GM19238 (cell line): Measurements from ENCODE around the gene UST.
"Not testable (repeated sequence)": the region's sequence is repeated elsewhere in the genome, so short reads cannot be mapped to it uniquely, and the experiment has no call there.

Experiments used
- DNase-seq: peaks from one replicate; pipeline ENCODE4 v3.0.0; 2011; ENCODE audit warnings: low spot score; ENCODE audit not compliant: insufficient read length

Gene UST

GRCh38 chr6:149031859-149032598, 285.2 kb downstream of the UST start:
- no peak for DNase-seq

DNA sequence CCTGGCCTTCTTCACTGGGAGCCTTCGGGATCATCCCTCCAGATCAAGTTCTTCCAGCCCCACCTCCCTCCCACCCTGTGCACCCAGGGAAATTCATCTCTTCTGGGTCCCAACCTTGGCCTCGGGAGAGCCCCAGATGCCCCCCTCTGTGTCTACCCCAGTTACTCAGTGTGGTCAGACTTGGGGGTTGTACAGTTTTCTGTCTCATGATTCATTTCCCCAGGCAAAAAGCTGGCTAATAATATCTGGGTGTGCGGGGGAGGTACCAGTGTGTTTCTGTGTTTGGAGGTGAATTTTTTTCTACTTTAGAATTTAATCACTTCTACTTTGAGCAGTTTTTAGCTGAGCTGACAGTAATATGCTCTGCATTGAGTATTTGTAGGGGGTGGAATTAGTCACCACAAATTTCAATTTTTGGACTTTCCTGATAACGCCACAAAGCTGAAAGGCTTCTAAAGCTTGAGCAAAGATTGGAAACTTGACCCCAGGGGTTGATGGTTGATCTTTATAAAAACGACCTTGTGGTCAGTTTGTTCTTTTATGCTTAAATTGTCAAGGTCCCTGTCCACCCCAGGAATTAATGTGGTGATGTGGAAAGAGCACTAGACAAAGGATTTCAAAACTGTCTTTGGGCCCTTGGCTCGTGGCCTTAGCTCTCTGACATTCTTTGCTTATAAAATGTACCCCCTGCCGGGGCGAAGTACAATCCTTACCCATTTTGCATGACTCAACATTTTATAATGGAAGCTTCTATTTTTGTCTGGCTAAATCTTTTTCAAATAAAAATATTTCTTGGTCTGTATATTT, 286.0 kb downstream of the UST start:
- DNase-seq = no peak

DNA sequence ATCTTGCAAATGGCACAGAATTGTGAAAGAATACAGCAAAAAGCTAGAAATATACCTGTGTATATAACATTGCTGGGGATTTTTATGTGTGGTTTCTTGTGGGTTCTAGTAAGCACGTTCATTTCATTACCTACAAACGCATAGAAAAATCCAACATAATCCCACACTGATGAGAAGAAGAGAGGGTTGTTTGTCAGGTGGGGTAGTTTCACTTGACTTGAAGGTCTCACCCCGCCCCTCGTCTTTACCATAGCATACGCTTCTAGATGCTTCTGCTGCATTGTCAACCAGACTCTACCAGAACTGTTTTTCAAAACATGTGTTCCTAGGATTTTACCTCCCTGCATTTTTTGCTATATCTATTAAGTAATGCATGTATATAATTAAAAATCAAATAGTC, 286.6 kb downstream of the UST start:
- no peak for DNase-seq

DNA sequence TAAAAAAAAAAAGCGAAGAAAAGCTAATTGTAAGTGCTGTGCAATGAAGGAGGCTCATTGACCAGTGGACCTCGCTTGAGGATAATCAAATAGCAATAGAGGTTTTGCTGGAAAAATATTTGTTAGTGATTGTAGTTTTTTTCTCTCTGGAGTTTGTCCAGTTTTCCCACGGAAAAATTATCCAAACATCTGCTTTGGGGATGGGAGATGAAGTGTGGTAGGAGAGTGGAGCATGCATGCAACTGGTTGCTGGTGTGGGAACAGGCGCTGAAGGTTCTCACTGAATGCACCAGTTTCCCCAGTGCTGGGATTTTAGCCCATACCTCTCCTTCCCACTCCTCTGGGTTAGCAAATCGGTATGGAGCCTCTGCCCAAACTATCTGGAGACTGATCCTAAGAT, 288.9 kb downstream of the UST start:
- no peak for DNase-seq

GRCh38 chr6:149037051-149037671, 290.3 kb downstream of the UST start:
- no peak for DNase-seq

GRCh38 chr6:149039025-149039424, 292.2 kb downstream of the UST start:
- not testable (repeated sequence) for DNase-seq

DNA sequence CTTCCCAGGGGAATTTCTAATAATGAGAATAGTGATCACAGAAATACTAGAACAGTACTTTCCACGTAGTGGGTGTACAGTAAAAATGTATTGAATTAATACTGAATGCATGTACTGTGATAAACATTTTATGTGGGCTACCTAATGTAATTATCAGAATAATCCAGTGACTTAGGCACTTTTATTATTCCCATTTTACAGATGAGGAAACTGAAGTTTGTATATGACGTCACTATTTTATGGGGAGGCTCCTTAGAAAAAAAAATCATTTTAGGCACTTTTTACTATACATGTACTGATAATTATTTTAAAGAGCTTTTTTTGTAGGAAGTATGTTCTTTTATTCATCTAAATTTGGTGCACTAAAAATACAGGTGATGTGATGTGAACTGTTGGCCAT, 295.1 kb downstream of the UST start:
- DNase-seq = no peak

GRCh38 chr6:149043476-149044130, 296.8 kb downstream of the UST start:
- no peak for DNase-seq

DNA sequence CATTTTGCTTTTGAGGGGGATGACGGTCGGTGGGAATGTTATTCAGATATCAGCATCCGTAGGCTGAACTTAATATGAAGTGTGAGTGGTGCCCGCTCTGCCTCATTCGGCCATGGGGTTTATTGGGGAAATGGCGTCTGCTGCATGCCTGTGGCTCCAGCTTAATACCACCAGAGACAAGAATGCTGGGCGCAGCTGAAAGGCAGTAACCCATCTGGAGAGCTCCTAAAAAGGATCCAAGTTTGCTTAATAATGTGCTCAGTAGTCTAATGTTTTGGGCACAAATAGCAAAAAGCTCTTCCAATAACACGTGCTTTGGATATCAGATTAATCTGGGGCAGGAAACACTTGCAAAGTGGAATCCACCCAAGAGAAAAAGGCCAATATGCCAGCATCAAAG, 297.7 kb downstream of the UST start:
- no peak for DNase-seq

DNA sequence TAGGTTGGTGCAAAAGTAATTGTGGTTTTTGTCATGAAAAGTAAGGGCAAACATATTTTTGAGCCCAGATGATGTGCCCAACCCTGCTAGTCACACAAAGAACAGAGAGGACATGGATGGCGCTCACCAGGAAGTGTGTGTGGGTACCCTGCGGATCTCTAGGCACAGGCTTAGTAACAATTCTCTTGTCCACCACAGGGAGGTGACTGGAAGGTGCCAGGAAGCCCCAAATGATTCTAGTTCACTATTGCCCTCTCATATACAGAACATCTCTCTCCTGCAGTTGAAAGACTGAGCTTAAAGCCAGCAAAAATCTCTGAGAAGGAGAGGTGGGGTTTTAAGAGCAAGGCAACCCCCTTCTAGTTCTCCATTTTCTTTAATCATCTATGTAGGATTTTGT, 298.6 kb downstream of the UST start:
- no peak for DNase-seq

GRCh38 chr6:149046164-149046821, 299.5 kb downstream of the UST start:
- DNase-seq = no peak

DNA sequence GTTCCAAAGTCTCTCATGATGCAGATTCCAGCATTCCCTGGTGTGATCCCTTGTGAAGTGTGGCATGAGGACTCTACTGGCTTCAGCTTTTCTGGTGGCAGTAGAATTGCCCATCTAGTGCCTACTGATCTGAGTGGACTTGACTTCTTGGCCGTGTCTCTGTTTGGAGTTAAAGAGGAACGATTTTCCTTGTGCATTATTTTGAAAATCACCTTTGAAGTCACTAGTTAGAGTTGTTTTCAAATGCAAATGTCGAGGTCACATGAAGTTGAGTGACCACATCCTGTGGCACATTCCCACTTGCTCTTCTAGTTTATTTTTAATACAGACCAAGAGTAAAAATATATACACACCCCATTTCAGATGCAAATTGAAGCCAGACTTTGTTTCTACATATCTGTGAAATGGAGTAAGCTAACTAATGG, 300.0 kb downstream of the UST start:
- no peak for DNase-seq

- DNase-seq = no peak
These were observed 302.4 kb downstream of the UST start for GRCh38 chr6:149049230-149049629.

GRCh38 chr6:149050160-149050559, 303.3 kb downstream of the UST start:
- no peak for DNase-seq

DNA sequence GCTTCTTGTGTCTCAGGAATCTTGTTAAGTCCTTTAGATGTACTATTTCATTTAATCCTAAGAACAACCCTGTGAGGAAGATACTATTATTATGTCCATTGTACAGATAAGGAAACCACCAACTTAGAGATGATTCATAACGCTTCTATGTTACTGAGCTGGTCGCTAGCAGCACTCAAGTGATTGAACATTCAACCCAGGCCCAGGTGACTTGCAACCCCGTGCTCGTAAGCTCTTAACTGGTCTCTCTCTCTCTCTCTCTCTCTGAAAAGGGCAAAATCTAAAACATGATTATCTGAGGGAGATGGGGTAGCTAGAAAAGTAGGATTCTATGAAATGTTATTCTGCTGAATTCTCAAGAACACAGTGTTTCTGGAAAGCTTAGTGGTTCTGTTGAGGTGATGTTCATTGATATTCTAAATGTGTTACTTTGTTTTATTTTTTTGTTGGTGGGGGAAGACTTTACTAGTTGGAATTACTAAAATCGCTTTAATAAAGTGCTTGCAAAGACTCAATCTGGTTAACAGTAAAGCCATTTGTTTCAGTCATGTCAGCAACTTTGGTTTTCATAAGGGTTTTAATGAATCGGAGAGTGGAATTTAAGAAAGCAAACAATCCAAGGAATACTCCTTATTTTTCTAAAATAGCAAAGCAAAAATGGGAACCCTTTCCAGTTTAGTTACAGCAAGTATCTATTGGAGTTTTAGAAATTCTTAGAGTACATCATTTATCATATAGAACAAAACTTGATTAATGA, 305.7 kb downstream of the UST start:
- no peak for DNase-seq

GRCh38 chr6:149053848-149054558, 307.2 kb downstream of the UST start:
- no peak for DNase-seq

DNA sequence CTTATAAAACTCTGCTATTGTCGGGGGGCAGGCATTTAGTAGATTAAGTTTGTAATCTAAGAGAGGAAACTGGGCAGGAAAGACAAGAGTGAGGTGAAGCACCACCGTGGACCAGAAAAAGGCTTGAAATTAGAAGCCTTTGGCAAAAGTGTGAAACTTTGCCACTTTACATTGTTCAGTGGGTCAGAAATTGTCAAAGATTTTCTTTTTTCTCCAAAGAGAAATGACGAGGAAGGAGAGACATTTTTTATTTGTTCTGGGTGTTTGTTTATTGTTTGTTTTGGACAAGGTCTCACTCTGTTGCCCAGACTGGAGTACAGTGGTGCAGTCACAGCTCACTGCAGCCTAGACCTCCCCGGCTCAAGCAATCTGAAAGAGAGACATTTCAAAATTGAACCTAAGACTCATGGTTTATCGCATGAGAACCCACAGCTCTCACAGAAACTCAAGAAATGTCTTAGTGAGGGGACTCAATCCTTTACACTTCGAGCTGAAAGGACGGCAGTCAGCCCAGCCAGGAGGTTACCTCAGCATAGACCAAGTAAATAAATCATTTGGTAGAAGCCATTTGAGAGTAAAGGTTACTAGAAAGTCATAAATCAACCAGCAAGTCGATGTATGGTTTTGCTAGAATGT, 307.8 kb downstream of the UST start:
- DNase-seq = no peak

DNA sequence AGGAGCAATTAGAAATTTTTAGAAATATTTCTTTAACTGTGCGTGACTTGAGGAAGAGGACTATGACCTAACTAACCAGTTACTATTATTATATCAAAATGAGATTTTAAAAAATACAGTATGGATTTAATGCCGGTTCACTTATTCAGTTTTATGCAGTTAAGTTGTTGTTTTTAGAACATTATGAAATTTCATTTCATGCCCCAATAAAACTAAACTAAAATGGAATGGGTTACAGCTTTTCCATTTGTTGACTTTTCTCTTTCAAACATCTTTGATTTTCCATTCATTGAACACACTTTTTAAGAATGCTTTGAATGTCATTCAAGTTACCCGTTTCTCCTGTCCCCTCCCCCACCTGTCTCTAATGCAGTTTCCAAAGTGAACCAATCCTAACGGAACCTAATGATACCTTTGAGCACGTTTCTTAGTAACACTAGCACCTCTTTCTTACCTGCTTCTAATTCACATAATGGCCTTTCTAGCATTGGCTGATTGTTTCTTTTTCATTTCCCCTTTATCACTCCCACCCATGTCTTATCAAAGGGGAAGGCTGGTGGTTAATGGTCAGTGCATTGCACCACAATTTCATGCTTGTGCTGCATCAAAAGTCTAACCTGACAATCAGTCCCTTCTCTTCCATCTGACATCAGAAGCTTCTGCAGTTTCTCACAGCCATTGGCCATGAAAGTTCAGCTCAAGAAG, 308.5 kb downstream of the UST start:
- no peak for DNase-seq
